Psoas muscle (tissue), 8 donors: ENCODE data around the gene FALEC. TPM values are rescaled to one million over a fixed set of nuclear protein-coding genes. Genes with fewer than 3 reads are reported as not detected.
A peak's percentile ranks its signal among the peaks of the same experiment; 100 is the strongest.

Source experiments
- ATAC-seq, 4 donors: fragments of 200-7000 bp; cut with Tn5 transposase; one replicate each; pipeline ENCODE4 v1.9.1; 2020; ENCODE audit warnings: moderate library complexity in 3 of 4, mild to moderate bottlenecking in 2 of 4
- DNase-seq, 2 donors: peaks; one replicate each; pipeline ENCODE4 v3.0.0-alpha.2; 2020
- H3K27ac ChIP-seq: fragments of 200-600 bp; one replicate; pipeline ENCODE4 v1.8.0; 2022
- H3K27me3 ChIP-seq, 3 donors: fragments of 200-600 bp in 1 of 3; one replicate each; pipeline versions ENCODE4 v1.6.1 to v1.8.0; 2013 to 2022; ENCODE audit warnings: low read length in 2 of 3, mild to moderate bottlenecking in 2 of 3, moderate library complexity in 1 of 3; ENCODE audit not compliant: insufficient read depth in 3 of 3
- H3K36me3 ChIP-seq, 2 donors: fragments of 200-600 bp in 1 of 2; one replicate each; pipeline versions ENCODE4 v1.6.1 to v1.8.0; 2013 to 2022; ENCODE audit warnings: low read depth in 1 of 2, mild to moderate bottlenecking in 1 of 2, moderate library complexity in 1 of 2; ENCODE audit not compliant: insufficient read depth in 1 of 2
- H3K4me1 ChIP-seq: fragments of 200-600 bp; one replicate; pipeline ENCODE4 v1.8.0; 2022
- H3K4me3 ChIP-seq: fragments of 200-600 bp; one replicate; pipeline ENCODE4 v1.8.0; 2022; ENCODE audit warnings: mild to moderate bottlenecking
- H3K9me3 ChIP-seq: fragments of 200-600 bp; one replicate; pipeline ENCODE4 v1.8.0; 2022
- CTCF ChIP-seq: fragments of 200-600 bp; IDR thresholded peaks from one replicate; pipeline ENCODE4 v1.8.0; 2022; ENCODE audit warnings: antibody characterized with exemption
- WGBS, 3 donors: extraction: QIAGEN DNeasy Blood & Tissue Kit; methylation state at CpG; one replicate each; pipeline versions ENCODE4 v1.1.6 to v1.1.7; 2013; 5-methylcytosine and 5-hydroxymethylcytosine counted together
- intact Hi-C, 2 donors: fragments of 100-400 bp; cut with DNase I; formaldehyde crosslinking; loops; one replicate each; pipeline versions ENCODE4 v1.11.0 to v1.14.2; 2022
- polyA plus RNA-seq, 3 donors: library from polyadenylated mRNA; stranded (reverse); fragments of 200-250 nt; gene quantifications; one replicate each; pipeline ENCODE4 v1.2.3, GENCODE V29; 2013
- total RNA-seq, 4 donors: library from RNA; stranded (reverse); fragmentation: NEBNext Ultra II Directional in 2 of 4; extraction: Animal tissue kit (Norgen Biotek cat#: 25700) in 2 of 4; gene quantifications; one replicate each; pipeline versions ENCODE4 v1.2.1 to v1.2.4, GENCODE V29; 2021 to 2023
- donor health status: healthy with polysubstance abuse.
- donor health status: DM: no; HTN: no; CAD: no; lungs with moderate emphysema.
- donor health status: Bipolar disorder and iron deficiency.
- donor health status: healthy.
- donor health status: DM: yes; HTN: yes; CAD: no.
- donor health status: DM: no; HTN: no; CAD: no.
- donor health status: DM: no; HTN: no; CAD: no.
- donor health status: DM: yes; HTN: yes; CAD: no.

FALEC gene
- total and polyA plus RNA-seq, 7 donors: 0.38 to 1.2 (median 0.39) TPM; not detected in 4

GRCh38 chr1:150486966-150487762 is 28.4 kb upstream of the FALEC start, which contains the start of gene TARS2:
TSS of gene TARS2 (plus strand) at chr1:150487419. CDS start at chr1:150487451, 32 bp downstream.
- no peaks in the 10 kb centered on the region for H3K9me3 ChIP-seq
- peak within 1 kb of the TSS; percentile 92 for H3K4me3 ChIP-seq
- peaks cover 10% of the 10 kb centered on the region for H3K4me1 ChIP-seq
- TF ChIP-seq CTCF: peak; percentile 33
- H3K36me3 ChIP-seq: peaks cover 4 to 37% of the 10 kb centered on the region in 2 donors
- peak; percentile 88 to 94 for DNase-seq
- H3K27me3 ChIP-seq: no peaks in the 10 kb centered on the region
- H3K27ac ChIP-seq: peak within 1 kb of the TSS; percentile 90
- peak; percentile 100 for ATAC-seq
- WGBS, 3 donors: 0% methylated on average over 30 of the region's 30 CpGs
- intact Hi-C loops: loop anchor here in 1 of 2 donors (10.0 kb wide), 1 partner anchor 138 kb away; the partner anchor contains the start of gene ENSA

- ATAC-seq (no peak), DNase-seq (no peak)
- 2 to 5% (median 3%) methylated on average over 7 of the region's 7 CpGs for WGBS, 3 donors
- Histone ChIP-seq H3K27ac (peak overlapping the region; percentile 90), H3K9me3 (no peaks in the 10 kb centered on the region), H3K27me3 (no peaks in the 10 kb centered on the region), H3K36me3 (peaks cover 4 to 43% of the 10 kb centered on the region in 2 donors), H3K4me3 (peak overlapping the region; percentile 92), H3K4me1 (peaks cover 10% of the 10 kb centered on the region)
- intact Hi-C loops: loop anchor here (2.0 to 10.0 kb wide), 2 partner anchors 25 to 137 kb away; partner anchors contain the start of gene ENSA (in 1 of the 2)
- TF ChIP-seq CTCF: no peak
Measured at GRCh38 chr1:150487763-150488115, 27.8 kb upstream of the FALEC start.

GRCh38 chr1:150493175-150493574 is 22.4 kb upstream of the FALEC start:
- 95 to 97% (median 96%) methylated on average over 8 of the region's 8 CpGs for WGBS, 3 donors
- Histone ChIP-seq H3K36me3 (peaks cover 4 to 84% of the 10 kb centered on the region in 2 donors), H3K4me3 (no peak overlapping the region), H3K4me1 (peaks cover 7% of the 10 kb centered on the region), H3K27ac (no peak overlapping the region), H3K9me3 (no peaks in the 10 kb centered on the region), H3K27me3 (no peaks in the 10 kb centered on the region)
- TF ChIP-seq CTCF: no peak
- ATAC-seq (no peak), DNase-seq (no peak)
- intact Hi-C loops: no loop called here

GRCh38 chr1:150498342-150498741 is 17.2 kb upstream of the FALEC start:
- intact Hi-C loops: no loop called here
- no peak overlapping the region for H3K4me3 ChIP-seq
- H3K27ac ChIP-seq: no peak overlapping the region
- 91 to 99% (median 96%) methylated on average over 8 to 10 of the region's 10 CpGs for WGBS, 3 donors
- H3K36me3 ChIP-seq: peaks cover 4 to 83% of the 10 kb centered on the region in 2 donors
- TF ChIP-seq CTCF: no peak
- H3K4me1 ChIP-seq: no peaks in the 10 kb centered on the region
- ATAC-seq: no peak
- no peaks in the 10 kb centered on the region for H3K9me3 ChIP-seq
- H3K27me3 ChIP-seq: no peaks in the 10 kb centered on the region
- DNase-seq: no peak
